Retinal pigment epithelial cell (primary cell): ENCODE results near the gene YEATS2.

ENCODE experiments used
- DNase-seq: peaks from one replicate; pipeline ENCODE4 v3.0.0-alpha.2; 2010; ENCODE audit warnings: low read depth
- H3K4me3 ChIP-seq: 2 replicates; pipeline ENCODE4 v1.5.1; 2011; ENCODE audit warnings: mild to moderate bottlenecking, low read length, control low read depth, moderate library complexity
- TF ChIP-seq, protein P1 (sequence below): conservative IDR thresholded peaks from 2 replicates; pipeline ENCODE4 v1.5.1; 2011; ENCODE audit warnings: low read depth, low read length, control low read depth, inconsistent platforms

YEATS2 gene

GRCh38 chr3:183816681-183817510 is 119.3 kb downstream of the YEATS2 start:
- DNase-seq = no peak
- TF ChIP-seq, protein P1, sequence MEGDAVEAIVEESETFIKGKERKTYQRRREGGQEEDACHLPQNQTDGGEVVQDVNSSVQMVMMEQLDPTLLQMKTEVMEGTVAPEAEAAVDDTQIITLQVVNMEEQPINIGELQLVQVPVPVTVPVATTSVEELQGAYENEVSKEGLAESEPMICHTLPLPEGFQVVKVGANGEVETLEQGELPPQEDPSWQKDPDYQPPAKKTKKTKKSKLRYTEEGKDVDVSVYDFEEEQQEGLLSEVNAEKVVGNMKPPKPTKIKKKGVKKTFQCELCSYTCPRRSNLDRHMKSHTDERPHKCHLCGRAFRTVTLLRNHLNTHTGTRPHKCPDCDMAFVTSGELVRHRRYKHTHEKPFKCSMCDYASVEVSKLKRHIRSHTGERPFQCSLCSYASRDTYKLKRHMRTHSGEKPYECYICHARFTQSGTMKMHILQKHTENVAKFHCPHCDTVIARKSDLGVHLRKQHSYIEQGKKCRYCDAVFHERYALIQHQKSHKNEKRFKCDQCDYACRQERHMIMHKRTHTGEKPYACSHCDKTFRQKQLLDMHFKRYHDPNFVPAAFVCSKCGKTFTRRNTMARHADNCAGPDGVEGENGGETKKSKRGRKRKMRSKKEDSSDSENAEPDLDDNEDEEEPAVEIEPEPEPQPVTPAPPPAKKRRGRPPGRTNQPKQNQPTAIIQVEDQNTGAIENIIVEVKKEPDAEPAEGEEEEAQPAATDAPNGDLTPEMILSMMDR = no peak
- no peak overlapping the region for H3K4me3 ChIP-seq

DNA sequence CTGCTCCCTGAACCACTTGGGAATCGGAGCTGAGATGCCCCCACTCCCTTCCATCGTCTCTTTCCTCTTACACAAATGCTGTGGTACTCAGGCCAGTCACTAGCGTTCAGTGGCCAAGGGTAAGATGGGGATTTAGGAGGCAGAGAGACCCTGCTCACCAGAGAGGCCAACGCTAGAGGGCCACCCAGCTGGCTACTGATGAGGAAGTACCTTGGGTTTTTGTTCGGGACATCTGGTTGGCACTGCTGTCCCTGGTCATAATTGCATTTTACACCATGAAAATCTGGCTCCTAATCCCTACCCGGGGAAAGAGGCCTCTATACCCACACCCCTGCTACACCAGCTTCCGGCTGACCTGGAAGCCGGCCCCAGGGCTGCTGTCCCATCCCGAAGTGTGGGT is 120.0 kb downstream of the YEATS2 start:
- TF ChIP-seq, protein P1 = no peak
- no peak overlapping the region for H3K4me3 ChIP-seq
- no peak for DNase-seq

DNA sequence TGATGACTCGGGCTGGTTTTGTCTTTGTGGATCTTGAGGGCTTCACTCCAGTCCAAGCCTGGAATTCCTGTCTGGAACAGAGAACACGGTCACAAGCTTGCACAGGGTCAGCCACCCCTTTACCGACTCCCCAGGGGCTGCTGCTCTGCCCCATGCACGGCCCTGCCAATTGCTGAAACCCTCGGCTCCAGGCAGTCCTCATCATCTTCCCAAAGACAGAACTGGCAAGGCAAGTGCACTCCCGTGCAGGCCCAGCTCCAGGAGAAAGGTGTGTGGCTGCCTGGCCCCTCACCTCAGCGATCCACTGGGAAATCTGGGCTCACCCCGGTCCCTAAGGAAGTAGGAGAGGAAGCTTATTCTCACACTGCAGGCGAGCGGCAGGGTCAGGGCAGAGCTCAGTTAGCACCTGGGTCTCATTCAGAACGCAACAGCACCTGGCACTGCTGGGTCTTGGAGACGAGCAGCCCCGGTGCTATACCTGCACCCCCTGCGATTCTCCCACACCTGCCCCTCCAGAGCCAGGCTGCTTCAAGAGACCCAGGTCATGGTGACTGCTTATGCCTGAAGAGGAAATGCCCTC is 120.5 kb downstream of the YEATS2 start:
- TF ChIP-seq, protein P1 = no peak
- no peak for DNase-seq
- H3K4me3 ChIP-seq = no peak overlapping the region

GRCh38 chr3:183818706-183819624 is 121.4 kb downstream of the YEATS2 start:
- DNase-seq = no peak
- no peak overlapping the region for H3K4me3 ChIP-seq
- TF ChIP-seq, protein P1 = no peak

- DNase-seq = no peak
- no peak overlapping the region for H3K4me3 ChIP-seq
- TF ChIP-seq, protein P1 = no peak
These were observed 122.2 kb downstream of the YEATS2 start for GRCh38 chr3:183819831-183820230.

DNA sequence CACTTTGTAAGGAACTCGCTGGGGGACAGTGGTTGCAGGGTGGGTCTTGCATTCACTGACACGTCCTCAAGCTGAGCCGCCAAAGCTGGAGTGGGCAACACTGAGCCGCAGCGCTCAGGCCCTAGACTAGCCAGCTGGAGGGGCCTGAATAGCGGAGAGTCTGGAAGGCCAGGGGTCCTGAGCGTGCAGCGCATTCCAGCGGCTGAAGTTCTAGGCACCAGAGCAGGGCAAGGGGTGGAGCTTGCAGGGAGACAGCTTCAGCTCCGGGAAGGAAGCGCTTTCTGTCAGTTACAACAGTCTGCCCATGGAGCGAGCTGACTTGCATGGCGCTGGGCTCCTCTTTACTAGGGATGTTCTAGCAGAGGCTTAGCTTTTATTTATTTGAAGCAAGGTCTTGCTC is 125.0 kb downstream of the YEATS2 start:
- no peak overlapping the region for H3K4me3 ChIP-seq
- TF ChIP-seq, protein P1 = no peak
- DNase-seq = no peak
